HepG2 (cell line): ENCODE measurements around the gene PATE4. TPM values are rescaled to one million over a fixed set of nuclear protein-coding genes. Genes with fewer than 3 reads are reported as not detected.

Experiments used
- polyA plus RNA-seq, 8 experiments: library from polyadenylated mRNA; depleted of rRNA in 3 of 8; stranded (reverse) in 7 of 8; unstranded in 1 of 8; fragments of >200 nt; fragmentation: Illumina TruSeq in 4 of 8; extraction: Trizol in 4 of 8; gene quantifications; 2 replicates each; pipeline versions ENCODE4 v1.2.1 to v1.2.3, GENCODE V29; 2011 to 2016; ENCODE audit warnings: low read depth in 4 of 8, missing spikeins in 1 of 8, mixed read lengths in 1 of 8; ENCODE audit not compliant: insufficient read depth in 1 of 8
- total RNA-seq, 5 experiments: library from RNA; depleted of rRNA; stranded (reverse); fragments of >200 nt; fragmentation: Illumina TruSeq; extraction: Trizol; gene quantifications; 2 replicates each; pipeline ENCODE4 v1.2.3, GENCODE V29; 2016; ENCODE audit warnings: low read depth in 1 of 5

The PATE4 gene
- total and polyA plus RNA-seq, 2 of the 13 experiments (the other 11 are each of a cell fraction or from before 2014, with no cell fraction given) = not detected

Other genes starting within 250 kb of the PATE4 start
- gene STT3A, start 240.5 kb upstream of the PATE4 start, total RNA-seq (2016; rRNA removed; fragmentation: Illumina TruSeq; extraction: Trizol) = 141 and 229 TPM in 2 replicates
- 314 and 319 TPM in 2 replicates for gene STT3A, start 240.5 kb upstream of the PATE4 start, polyA plus RNA-seq (2011; rRNA removed)
- 83.2 and 152 TPM in 2 replicates for gene CHEK1, start 208.2 kb upstream of the PATE4 start, total RNA-seq (2016; rRNA removed; fragmentation: Illumina TruSeq; extraction: Trizol)
- 11.0 and 17.8 TPM in 2 replicates for gene CHEK1, start 208.2 kb upstream of the PATE4 start, polyA plus RNA-seq (2011; rRNA removed)
- not detected in 2 replicates for gene ACRV1, start 152.5 kb upstream of the PATE4 start, total RNA-seq (2016; rRNA removed; fragmentation: Illumina TruSeq; extraction: Trizol)
- gene ACRV1, start 152.5 kb upstream of the PATE4 start, polyA plus RNA-seq (2011; rRNA removed) = 0.09 TPM in 1 of 2 replicates, not detected in the other
- gene PATE1, start 87.0 kb upstream of the PATE4 start, total RNA-seq (2016; rRNA removed; fragmentation: Illumina TruSeq; extraction: Trizol) = not detected in 2 replicates
- not detected in 2 replicates for gene PATE1, start 87.0 kb upstream of the PATE4 start, polyA plus RNA-seq (2011; rRNA removed)
- gene PATE2, start 54.5 kb upstream of the PATE4 start, total RNA-seq (2016; rRNA removed; fragmentation: Illumina TruSeq; extraction: Trizol) = not detected in 2 replicates
- not detected in 2 replicates for gene PATE2, start 54.5 kb upstream of the PATE4 start, polyA plus RNA-seq (2011; rRNA removed)
- gene PATE3, start 45.2 kb upstream of the PATE4 start, total RNA-seq (2016; rRNA removed; fragmentation: Illumina TruSeq; extraction: Trizol) = not detected in 2 replicates
- gene PATE3, start 45.2 kb upstream of the PATE4 start, polyA plus RNA-seq (2011; rRNA removed) = not detected in 2 replicates
- 3.8 and 5.6 TPM in 2 replicates for gene HYLS1, start 54.4 kb downstream of the PATE4 start, total RNA-seq (2016; rRNA removed; fragmentation: Illumina TruSeq; extraction: Trizol)
- gene HYLS1, start 54.4 kb downstream of the PATE4 start, polyA plus RNA-seq (2011; rRNA removed) = 1.1 and 1.3 TPM in 2 replicates
- gene PUS3, start 69.9 kb downstream of the PATE4 start, total RNA-seq (2016; rRNA removed; fragmentation: Illumina TruSeq; extraction: Trizol) = 18.2 and 22.9 TPM in 2 replicates
- 4.7 and 6.0 TPM in 2 replicates for gene PUS3, start 69.9 kb downstream of the PATE4 start, polyA plus RNA-seq (2011; rRNA removed)
- gene DDX25, start 71.2 kb downstream of the PATE4 start, total RNA-seq (2016; rRNA removed; fragmentation: Illumina TruSeq; extraction: Trizol) = 0.11 and 0.29 TPM in 2 replicates
- gene DDX25, start 71.2 kb downstream of the PATE4 start, polyA plus RNA-seq (2011; rRNA removed) = 0.13 and 0.17 TPM in 2 replicates
- not detected in 2 replicates for gene VSIG10L2, start 112.7 kb downstream of the PATE4 start, total RNA-seq (2016; rRNA removed; fragmentation: Illumina TruSeq; extraction: Trizol)
- 0.13 and 0.21 TPM in 2 replicates for gene VSIG10L2, start 112.7 kb downstream of the PATE4 start, polyA plus RNA-seq (2011; rRNA removed)
- gene CDON, start 229.6 kb downstream of the PATE4 start, total RNA-seq (2016; rRNA removed; fragmentation: Illumina TruSeq; extraction: Trizol) = 8.4 and 12.8 TPM in 2 replicates
- 7.4 and 9.6 TPM in 2 replicates for gene CDON, start 229.6 kb downstream of the PATE4 start, polyA plus RNA-seq (2011; rRNA removed)